CD4-positive, alpha-beta memory T cell (primary cell): ENCODE data around the gene TARDBP. TPM values are rescaled to one million over a fixed set of nuclear protein-coding genes. Genes with fewer than 3 reads are reported as not detected.

Experiments used
- CTCF ChIA-PET: fragments of 350-600 bp; sonication (Branson Sonifier 250); formaldehyde crosslinking; loops from one replicate; lab custom pipeline; 2021; ENCODE audit warnings: inconsistent platforms; ENCODE audit not compliant: partially characterized antibody; lab: Charles Lee
- POLR2A ChIA-PET: fragments of 350-600 bp; sonication (Branson Sonifier 250); formaldehyde crosslinking; loops from one replicate; lab custom pipeline; 2021; ENCODE audit not compliant: partially characterized antibody; lab: Charles Lee
- DNase-seq, 5 donors: peaks; one replicate each; pipeline versions ENCODE4 v3.0.0 to v3.0.0-alpha.2; 2020 to 2022; ENCODE audit warnings: mixed read lengths in 1 of 5
- H3K27ac ChIP-seq: one replicate; pipeline ENCODE4 v1.7.0; 2013; ENCODE audit warnings: low read depth, low read length
- H3K27me3 ChIP-seq: 2 replicates; pipeline ENCODE4 v1.7.0; 2013; ENCODE audit warnings: mild to moderate bottlenecking, low read length, moderate library complexity; ENCODE audit not compliant: insufficient read depth
- H3K36me3 ChIP-seq: 2 replicates; pipeline ENCODE4 v1.7.0; 2013; ENCODE audit warnings: mild to moderate bottlenecking, low read length, moderate library complexity; ENCODE audit not compliant: insufficient read depth
- H3K4me1 ChIP-seq: 2 replicates; pipeline ENCODE4 v1.7.0; 2013; ENCODE audit warnings: mild to moderate bottlenecking, low read length, moderate library complexity; ENCODE audit not compliant: insufficient read depth
- H3K4me3 ChIP-seq, 2 donors: one replicate each; pipeline ENCODE4 v1.7.0; 2013; ENCODE audit warnings: low read length in 2 of 2, mild to moderate bottlenecking in 1 of 2
- H3K9me3 ChIP-seq, 2 donors: one replicate each; pipeline ENCODE4 v1.7.0; 2013; ENCODE audit warnings: low read length in 2 of 2, control low read depth in 1 of 2; ENCODE audit not compliant: control insufficient read depth in 1 of 2
- H3K27ac Mint-ChIP-seq, 7 donors: one replicate each; pipeline ENCODE4 v1.8.0; 2020 to 2021; ENCODE audit warnings: mixed read lengths in 7 of 7, mild to moderate bottlenecking in 6 of 7, inconsistent platforms in 3 of 7, moderate library complexity in 3 of 7
- H3K27me3 Mint-ChIP-seq, 2 donors: one replicate each; pipeline ENCODE4 v1.8.0; 2020 to 2021; ENCODE audit warnings: mixed read lengths in 2 of 2
- H3K36me3 Mint-ChIP-seq, 2 donors: one replicate each; pipeline ENCODE4 v1.8.0; 2020 to 2021; ENCODE audit warnings: mixed read lengths in 2 of 2, inconsistent platforms in 1 of 2, mild to moderate bottlenecking in 1 of 2
- H3K4me1 Mint-ChIP-seq, 4 donors: one replicate each; pipeline ENCODE4 v1.8.0; 2020 to 2021; ENCODE audit warnings: mixed read lengths in 4 of 4, mild to moderate bottlenecking in 1 of 4
- H3K4me3 Mint-ChIP-seq, 8 donors: one replicate each; pipeline ENCODE4 v1.8.0; 2020 to 2021; ENCODE audit warnings: mixed read lengths in 8 of 8, mild to moderate bottlenecking in 7 of 8, moderate library complexity in 6 of 8, inconsistent platforms in 3 of 8
- H3K9me3 Mint-ChIP-seq, 8 donors: one replicate each; pipeline ENCODE4 v1.8.0; 2020 to 2021; ENCODE audit warnings: mixed read lengths in 8 of 8, mild to moderate bottlenecking in 5 of 8, inconsistent platforms in 3 of 8, moderate library complexity in 1 of 8
- intact Hi-C: fragments of 100-400 bp; cut with micrococcal nuclease; formaldehyde crosslinking; loops from one replicate; pipeline ENCODE4 v1.15.1; 2023
- polyA plus RNA-seq, 2 donors: library from polyadenylated mRNA; unstranded; fragments of 300-500 nt; fragmentation: Illumina TruSeq; gene quantifications; one replicate each; pipeline ENCODE4 v1.2.3, GENCODE V29; 2021
- total RNA-seq, 2 experiments: library from RNA; stranded (reverse); gene quantifications; one replicate each; pipeline ENCODE4 v1.2.3, GENCODE V29; 2021

The TARDBP gene
- total and polyA plus RNA-seq, 4 experiments from 2014 or later, result 54.0 to 195 (median 147) TPM

GRCh38 chr1:11064942-11065341 is 52.5 kb downstream of the TARDBP start:
- ChIA-PET POLR2A (interaction anchor here (1.0 kb wide), 1 partner anchor 27 kb away, joined by 4 read pairs; no protein-coding TSS in a partner anchor), CTCF (interaction anchor here (2.7 kb wide), 1 partner anchor 28 kb away, joined by 7 read pairs; no protein-coding TSS in a partner anchor)
- no peak for DNase-seq
- peaks cover 39 to 47% of the 10 kb centered on the region in 2 donors for H3K36me3 Mint-ChIP-seq
- peaks cover 9 to 28% (median 20%) of the 10 kb centered on the region in 4 donors for H3K4me1 Mint-ChIP-seq
- H3K9me3 Mint-ChIP-seq, result peaks cover 0 to 2% (median 0%) of the 10 kb centered on the region in 8 donors
- H3K27me3 Mint-ChIP-seq, result no peaks in the 10 kb centered on the region
- peak overlapping the region in 1 of 7 donors; percentile 22 for H3K27ac Mint-ChIP-seq
- Histone ChIP-seq H3K9me3 (no peaks in the 10 kb centered on the region), H3K27ac (no peak overlapping the region), H3K27me3 (no peaks in the 10 kb centered on the region), H3K36me3 (peaks cover 31% of the 10 kb centered on the region), H3K4me3 (no peak overlapping the region), H3K4me1 (peaks cover 13% of the 10 kb centered on the region)
- no peak overlapping the region for H3K4me3 Mint-ChIP-seq
- intact Hi-C loops, result no loop called here

DNA sequence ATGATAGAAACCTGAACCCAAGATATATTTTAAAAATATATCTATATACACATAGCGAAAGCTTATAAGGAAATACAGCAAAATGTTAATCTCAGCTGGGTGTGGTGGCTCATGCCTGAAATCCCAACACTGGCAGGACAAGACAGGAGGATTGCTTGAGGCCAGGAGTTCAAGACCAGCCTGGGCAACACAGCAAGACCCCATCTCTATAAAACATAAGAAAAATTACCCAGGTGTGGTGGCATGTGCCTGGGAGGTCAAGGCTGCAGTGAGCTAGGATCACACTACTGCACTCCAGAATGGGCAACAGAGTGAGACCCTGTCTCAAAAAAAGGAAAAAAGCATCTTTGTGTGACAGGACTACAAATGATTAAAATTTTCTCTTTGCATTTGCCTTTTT is 53.3 kb downstream of the TARDBP start:
- H3K27ac ChIP-seq, result no peak overlapping the region
- no peak for DNase-seq
- Mint-ChIP-seq H3K4me1 (peaks cover 7 to 21% (median 14%) of the 10 kb centered on the region in 4 donors), H3K27me3 (no peaks in the 10 kb centered on the region), H3K36me3 (peaks cover 39 to 49% of the 10 kb centered on the region in 2 donors), H3K27ac (no peak overlapping the region), H3K9me3 (peaks cover 0 to 2% (median 0%) of the 10 kb centered on the region in 8 donors), H3K4me3 (no peak overlapping the region)
- H3K36me3 ChIP-seq, result peaks cover 37% of the 10 kb centered on the region
- ChIA-PET POLR2A (interaction anchor here (1.0 kb wide), 1 partner anchor 28 kb away, joined by 4 read pairs; no protein-coding TSS in a partner anchor), CTCF (interaction anchor here (2.7 kb wide), 1 partner anchor 28 kb away, joined by 7 read pairs; no protein-coding TSS in a partner anchor)
- H3K9me3 ChIP-seq, result no peaks in the 10 kb centered on the region
- intact Hi-C loops, result no loop called here
- peaks cover 11% of the 10 kb centered on the region for H3K4me1 ChIP-seq
- H3K27me3 ChIP-seq, result no peaks in the 10 kb centered on the region
- H3K4me3 ChIP-seq, result no peak overlapping the region

- peak overlapping the region in 1 of 7 donors; percentile 14 for H3K27ac Mint-ChIP-seq
- CTCF ChIA-PET, result interaction anchor here (1.2 kb wide), 1 partner anchor 31 kb away, joined by 4 read pairs; no protein-coding TSS in a partner anchor
- H3K4me1 Mint-ChIP-seq, result peaks cover 0 to 5% (median 1%) of the 10 kb centered on the region in 4 donors
- no peak overlapping the region for H3K4me3 Mint-ChIP-seq
- Histone ChIP-seq H3K36me3 (peaks cover 55% of the 10 kb centered on the region), H3K27me3 (no peaks in the 10 kb centered on the region), H3K4me3 (no peak overlapping the region), H3K27ac (no peak overlapping the region), H3K9me3 (no peaks in the 10 kb centered on the region), H3K4me1 (no peaks in the 10 kb centered on the region)
- peaks cover 0 to 2% (median 0%) of the 10 kb centered on the region in 8 donors for H3K9me3 Mint-ChIP-seq
- peaks cover 52 to 67% of the 10 kb centered on the region in 2 donors for H3K36me3 Mint-ChIP-seq
- POLR2A ChIA-PET, result no interaction called here
- DNase-seq, result no peak
- intact Hi-C loops, result no loop called here
- H3K27me3 Mint-ChIP-seq, result no peaks in the 10 kb centered on the region
Measured at GRCh38 chr1:11067716-11068599, 55.5 kb downstream of the TARDBP start.

- no peak for DNase-seq
- POLR2A ChIA-PET, result no interaction called here
- H3K4me3 ChIP-seq, result no peak overlapping the region
- CTCF ChIA-PET, result interaction anchor here (1.1 to 1.2 kb wide), 2 partner anchors 7 to 31 kb away, joined by 3 to 4 read pairs; no protein-coding TSS in a partner anchor
- Mint-ChIP-seq H3K9me3 (no peaks in the 10 kb centered on the region), H3K4me3 (no peak overlapping the region), H3K4me1 (peaks cover 0 to 1% (median 0%) of the 10 kb centered on the region in 4 donors), H3K27ac (peak overlapping the region in 3 of 7 donors; percentile 37 to 61 (median 50)), H3K36me3 (peaks cover 53 to 67% of the 10 kb centered on the region in 2 donors), H3K27me3 (no peaks in the 10 kb centered on the region)
- H3K27me3 ChIP-seq, result no peaks in the 10 kb centered on the region
- intact Hi-C loops, result no loop called here
- peaks cover 57% of the 10 kb centered on the region for H3K36me3 ChIP-seq
- H3K4me1 ChIP-seq, result no peaks in the 10 kb centered on the region
- H3K9me3 ChIP-seq, result no peaks in the 10 kb centered on the region
- no peak overlapping the region for H3K27ac ChIP-seq
Measured at GRCh38 chr1:11068600-11069473, 56.4 kb downstream of the TARDBP start.

DNA sequence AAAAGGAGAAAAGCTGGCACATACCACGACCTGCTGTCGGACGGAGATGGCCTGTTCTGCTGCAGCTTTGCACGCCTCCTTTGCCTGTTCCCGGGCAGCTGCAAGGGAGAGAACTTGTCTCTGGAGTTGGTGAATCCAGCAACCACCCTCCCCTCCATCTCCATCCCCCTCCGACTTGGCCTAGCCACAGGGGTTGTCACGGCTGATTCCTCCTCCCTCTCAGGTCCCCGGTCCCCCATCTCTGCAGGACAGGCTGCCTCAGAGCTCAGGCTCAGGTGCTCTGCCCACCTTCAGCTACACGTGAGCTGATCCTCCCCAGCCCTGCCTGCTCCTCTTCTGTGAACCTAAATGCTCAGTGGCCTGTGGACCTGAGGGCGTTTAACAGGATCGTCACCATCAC is 58.4 kb downstream of the TARDBP start:
- Mint-ChIP-seq H3K27me3 (no peaks in the 10 kb centered on the region), H3K4me3 (no peak overlapping the region), H3K4me1 (peaks cover 0 to 1% (median 0%) of the 10 kb centered on the region in 4 donors), H3K9me3 (no peaks in the 10 kb centered on the region), H3K27ac (peak overlapping the region in 3 of 7 donors; percentile 31 to 68 (median 42)), H3K36me3 (peaks cover 50 to 68% of the 10 kb centered on the region in 2 donors)
- Histone ChIP-seq H3K9me3 (no peaks in the 10 kb centered on the region), H3K27me3 (no peaks in the 10 kb centered on the region), H3K4me1 (no peaks in the 10 kb centered on the region), H3K4me3 (no peak overlapping the region), H3K36me3 (peaks cover 73% of the 10 kb centered on the region), H3K27ac (no peak overlapping the region)
- intact Hi-C loops, result no loop called here
- ChIA-PET CTCF (interaction anchor here (1.1 kb wide), 1 partner anchor 33 kb away, joined by 3 read pairs; no protein-coding TSS in a partner anchor), POLR2A (interaction anchor here (0.9 to 2.0 kb wide), 3 partner anchors 9 to 19 kb away, joined by 3 to 9 read pairs (median 4); partner anchors contain the start of gene SRM)
- no peak for DNase-seq

DNA sequence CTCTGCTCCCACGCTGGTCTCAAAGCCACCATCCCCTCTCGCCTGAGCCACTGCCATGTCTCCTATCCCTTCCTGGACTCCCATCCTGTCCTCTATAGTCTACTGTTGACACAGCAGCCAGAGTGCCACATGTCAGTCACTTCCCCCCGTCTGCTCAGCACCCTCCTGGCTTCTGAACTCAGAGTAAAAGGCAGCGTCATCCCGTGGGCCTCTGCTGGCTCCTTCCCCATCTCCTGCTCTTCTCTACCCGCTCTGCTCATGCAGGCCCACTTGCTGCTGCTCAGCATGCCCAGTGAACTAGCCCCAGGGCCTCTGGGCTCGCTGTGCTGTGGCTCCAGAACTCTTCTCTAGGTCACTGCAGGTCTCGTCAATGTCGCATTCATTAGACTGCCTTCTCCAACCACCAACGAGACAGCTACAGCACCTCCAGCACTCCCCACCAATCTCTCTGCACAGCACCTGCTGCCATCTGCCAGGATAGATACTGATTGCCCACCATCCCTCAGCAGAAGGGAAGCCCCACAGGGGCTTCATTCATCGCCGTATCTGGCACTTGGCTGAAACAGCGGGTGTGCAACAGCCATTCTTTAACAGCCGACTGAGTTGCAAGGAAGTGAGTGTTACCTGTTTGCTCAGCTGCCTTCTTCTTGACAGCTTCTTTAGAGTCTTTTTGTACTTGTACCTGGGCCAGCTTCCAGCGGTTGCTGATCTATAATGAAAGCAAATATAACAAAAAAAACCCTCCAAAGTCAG is 59.2 kb downstream of the TARDBP start:
- DNase-seq, result no peak
- H3K27me3 ChIP-seq, result no peaks in the 10 kb centered on the region
- peak overlapping the region in 6 of 7 donors; percentile 66 to 85 (median 70) for H3K27ac Mint-ChIP-seq
- ChIA-PET CTCF (no interaction called here), POLR2A (interaction anchor here (0.9 to 2.0 kb wide), 2 partner anchors 10 to 19 kb away, joined by 3 to 9 read pairs; no protein-coding TSS in a partner anchor)
- H3K4me1 Mint-ChIP-seq, result peaks cover 0 to 1% (median 0%) of the 10 kb centered on the region in 4 donors
- H3K27me3 Mint-ChIP-seq, result no peaks in the 10 kb centered on the region
- no peak overlapping the region for H3K4me3 Mint-ChIP-seq
- H3K27ac ChIP-seq, result no peak overlapping the region
- intact Hi-C loops, result no loop called here
- no peaks in the 10 kb centered on the region for H3K4me1 ChIP-seq
- peaks cover 51 to 71% of the 10 kb centered on the region in 2 donors for H3K36me3 Mint-ChIP-seq
- H3K9me3 Mint-ChIP-seq, result no peaks in the 10 kb centered on the region
- no peaks in the 10 kb centered on the region for H3K9me3 ChIP-seq
- no peak overlapping the region for H3K4me3 ChIP-seq
- H3K36me3 ChIP-seq, result peaks cover 77% of the 10 kb centered on the region
